Keratinocyte (primary cell): Measurements from ENCODE around the gene CKAP2L. TPM values are rescaled to one million over a fixed set of nuclear protein-coding genes. Genes with fewer than 3 reads are reported as not detected.

Experiments
- DNase-seq: peaks from one replicate; pipeline ENCODE4 v3.0.0-alpha.2; 2011; ENCODE audit warnings: low read depth, missing footprints, low spot score
- FAIRE-seq: peaks from 2 replicates; lab custom pipeline; 2011; peaks lifted over from hg19 to GRCh38; lab: Jason Lieb, UNC
- H2AFZ ChIP-seq: 2 replicates; pipeline ENCODE4 v1.6.0; 2012; ENCODE audit warnings: low read length, control low read depth, inconsistent platforms; ENCODE audit not compliant: control insufficient read depth
- H3K27ac ChIP-seq: 2 replicates; pipeline ENCODE4 v1.5.1; 2011; ENCODE audit warnings: low read length; ENCODE audit not compliant: control insufficient read depth, insufficient read depth
- H3K27me3 ChIP-seq: 3 replicates; pipeline ENCODE4 v1.6.0; 2011; ENCODE audit warnings: low read length; ENCODE audit not compliant: control insufficient read depth, insufficient read depth; ENCODE audit errors: extremely low read depth
- H3K36me3 ChIP-seq, 2 experiments: 2 replicates in 1 of 2; 3 replicates in 1 of 2; pipeline ENCODE4 v1.5.1; 2011; ENCODE audit warnings: low read length in 2 of 2, mild to moderate bottlenecking in 1 of 2; ENCODE audit not compliant: control insufficient read depth in 2 of 2, insufficient read depth in 2 of 2; ENCODE audit errors: extremely low read depth in 1 of 2
- H3K4me1 ChIP-seq: 3 replicates; pipeline ENCODE4 v1.5.1; 2011; ENCODE audit warnings: low read length; ENCODE audit not compliant: control insufficient read depth, insufficient read depth; ENCODE audit errors: extremely low read depth
- H3K4me2 ChIP-seq: 3 replicates; pipeline ENCODE4 v1.6.0; 2011; ENCODE audit warnings: low read depth, low read length; ENCODE audit not compliant: control insufficient read depth, insufficient read depth; ENCODE audit errors: extremely low read depth
- H3K4me3 ChIP-seq, 3 experiments: fragments of 200-600 bp in 1 of 3; sonication (generic) in 1 of 3; 2 replicates in 2 of 3; 3 replicates in 1 of 3; pipeline ENCODE4 v1.5.1; 2011 to 2016; ENCODE audit warnings: low read length in 3 of 3, mild to moderate bottlenecking in 3 of 3, control low read depth in 2 of 3, inconsistent platforms in 1 of 3, low read depth in 1 of 3, mixed read lengths in 1 of 3, mixed run types in 1 of 3, moderate library complexity in 1 of 3; ENCODE audit not compliant: control insufficient read depth in 2 of 3, insufficient read depth in 2 of 3; ENCODE audit errors: extremely low read depth in 1 of 3
- H3K79me2 ChIP-seq: 2 replicates; pipeline ENCODE4 v1.6.0; 2012; ENCODE audit warnings: low read length; ENCODE audit not compliant: control insufficient read depth, insufficient read depth
- H3K9ac ChIP-seq: 3 replicates; pipeline ENCODE4 v1.6.0; 2011; ENCODE audit warnings: low read length; ENCODE audit not compliant: control insufficient read depth, insufficient read depth; ENCODE audit errors: extremely low read depth
- H3K9me1 ChIP-seq: 3 replicates; pipeline ENCODE4 v1.6.0; 2011; ENCODE audit warnings: low read length; ENCODE audit not compliant: control insufficient read depth, insufficient read depth; ENCODE audit errors: extremely low read depth
- H3K9me3 ChIP-seq: 2 replicates; pipeline ENCODE4 v1.5.1; 2012; ENCODE audit warnings: low read depth, low read length; ENCODE audit not compliant: control insufficient read depth
- H4K20me1 ChIP-seq: 3 replicates; pipeline ENCODE4 v1.6.0; 2011; ENCODE audit warnings: low read length; ENCODE audit not compliant: control insufficient read depth, insufficient read depth; ENCODE audit errors: extremely low read depth
- EZH2 ChIP-seq: IDR thresholded peaks from one replicate; pipeline ENCODE4 v1.6.1; 2012; ENCODE audit warnings: inconsistent platforms, mild to moderate bottlenecking, low read length, moderate library complexity
- dilution Hi-C: fragments of 300-500 bp; cut with MboI; formaldehyde crosslinking; loops from one replicate; pipeline ENCODE4 v1.7.0; 2020; ENCODE audit warnings: low sequenced_read_pairs; ENCODE audit not compliant: extremely low pct_ligation_motif_present
- polyA plus RNA-seq, 5 experiments: library from polyadenylated mRNA; depleted of rRNA in 3 of 5; stranded (reverse) in 3 of 5; stranded (forward) in 1 of 5; unstranded in 1 of 5; fragments of >200 nt; gene quantifications; 1 replicate in 1 of 5; 2 replicates in 3 of 5; 3 replicates in 1 of 5; pipeline versions ENCODE4 v1.2.1 to v1.2.3, GENCODE V29; 2011 to 2012; ENCODE audit warnings: missing spikeins in 2 of 5, low read depth in 1 of 5, low replicate concordance in 1 of 5
- TF ChIP-seq, protein P1 (sequence below), 3 experiments: IDR thresholded peaks in 1 of 3; conservative IDR thresholded peaks in 1 of 3; optimal IDR thresholded peaks in 1 of 3; 2 replicates in 2 of 3; 3 replicates in 1 of 3; pipeline versions ENCODE3 to v1.5.1; 2011; ENCODE audit warnings: low read length in 3 of 3, mild to moderate bottlenecking in 3 of 3, moderate library complexity in 2 of 3, control low read depth in 1 of 3, inconsistent platforms in 1 of 3; ENCODE audit not compliant: insufficient read depth in 2 of 3; ENCODE audit errors: extremely low read depth in 1 of 3

Gene CKAP2L
- polyA plus RNA-seq, 1 donor (not counting 4 experiments of a cell fraction or from before 2014, with no cell fraction given), result 10.9 TPM

DNA sequence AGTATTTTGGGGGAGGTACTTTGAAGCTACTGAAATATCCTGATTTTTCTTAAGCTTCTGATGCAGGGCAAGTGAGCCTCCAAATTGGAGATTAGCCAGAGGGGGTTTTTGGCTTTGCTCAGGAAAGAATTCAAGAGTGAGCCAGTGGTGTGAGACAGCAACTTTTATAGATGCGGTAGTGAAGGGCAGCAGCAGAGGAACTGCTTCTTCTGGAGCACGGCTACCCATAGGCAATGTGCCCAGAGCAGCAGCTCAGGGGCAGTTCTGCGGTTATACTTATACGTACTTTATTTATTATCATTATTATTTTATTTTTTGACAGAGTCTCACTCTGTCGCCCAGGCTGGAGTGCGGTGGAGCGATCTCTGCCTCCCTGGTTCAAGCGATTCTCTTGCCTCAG, 63.4 kb downstream of the CKAP2L start:
- FAIRE-seq (no peak), DNase-seq (no peak)
- H4K20me1 ChIP-seq, result no peaks in the 10 kb centered on the region
- dilution Hi-C loops, result no loop called here
- H3K4me2 ChIP-seq, result no peak overlapping the region
- H3K27ac ChIP-seq, result no peak overlapping the region
- no peaks in the 10 kb centered on the region for H3K9me1 ChIP-seq
- TF ChIP-seq, protein P1, sequence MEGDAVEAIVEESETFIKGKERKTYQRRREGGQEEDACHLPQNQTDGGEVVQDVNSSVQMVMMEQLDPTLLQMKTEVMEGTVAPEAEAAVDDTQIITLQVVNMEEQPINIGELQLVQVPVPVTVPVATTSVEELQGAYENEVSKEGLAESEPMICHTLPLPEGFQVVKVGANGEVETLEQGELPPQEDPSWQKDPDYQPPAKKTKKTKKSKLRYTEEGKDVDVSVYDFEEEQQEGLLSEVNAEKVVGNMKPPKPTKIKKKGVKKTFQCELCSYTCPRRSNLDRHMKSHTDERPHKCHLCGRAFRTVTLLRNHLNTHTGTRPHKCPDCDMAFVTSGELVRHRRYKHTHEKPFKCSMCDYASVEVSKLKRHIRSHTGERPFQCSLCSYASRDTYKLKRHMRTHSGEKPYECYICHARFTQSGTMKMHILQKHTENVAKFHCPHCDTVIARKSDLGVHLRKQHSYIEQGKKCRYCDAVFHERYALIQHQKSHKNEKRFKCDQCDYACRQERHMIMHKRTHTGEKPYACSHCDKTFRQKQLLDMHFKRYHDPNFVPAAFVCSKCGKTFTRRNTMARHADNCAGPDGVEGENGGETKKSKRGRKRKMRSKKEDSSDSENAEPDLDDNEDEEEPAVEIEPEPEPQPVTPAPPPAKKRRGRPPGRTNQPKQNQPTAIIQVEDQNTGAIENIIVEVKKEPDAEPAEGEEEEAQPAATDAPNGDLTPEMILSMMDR (optimal IDR thresholded peaks at IDR 0.05 in 1 of 3, IDR thresholded peaks at IDR 0.05 in 1 of 3, conservative IDR thresholded peaks at IDR 0.05 in 1 of 3; ENCODE audit: extremely low read depth in 1 of 3, insufficient read depth in 2 of 3, low read length in 3 of 3), result no peak
- no peak for TF ChIP-seq EZH2
- peaks cover 7% of the 10 kb centered on the region for H3K4me1 ChIP-seq
- H3K9me3 ChIP-seq, result no peaks in the 10 kb centered on the region
- no peaks in the 10 kb centered on the region for H3K36me3 ChIP-seq
- H3K4me3 ChIP-seq, result no peak overlapping the region
- no peak overlapping the region for H3K9ac ChIP-seq
- no peaks in the 10 kb centered on the region for H3K79me2 ChIP-seq
- no peak overlapping the region for H2AFZ ChIP-seq
- no peaks in the 10 kb centered on the region for H3K27me3 ChIP-seq

DNA sequence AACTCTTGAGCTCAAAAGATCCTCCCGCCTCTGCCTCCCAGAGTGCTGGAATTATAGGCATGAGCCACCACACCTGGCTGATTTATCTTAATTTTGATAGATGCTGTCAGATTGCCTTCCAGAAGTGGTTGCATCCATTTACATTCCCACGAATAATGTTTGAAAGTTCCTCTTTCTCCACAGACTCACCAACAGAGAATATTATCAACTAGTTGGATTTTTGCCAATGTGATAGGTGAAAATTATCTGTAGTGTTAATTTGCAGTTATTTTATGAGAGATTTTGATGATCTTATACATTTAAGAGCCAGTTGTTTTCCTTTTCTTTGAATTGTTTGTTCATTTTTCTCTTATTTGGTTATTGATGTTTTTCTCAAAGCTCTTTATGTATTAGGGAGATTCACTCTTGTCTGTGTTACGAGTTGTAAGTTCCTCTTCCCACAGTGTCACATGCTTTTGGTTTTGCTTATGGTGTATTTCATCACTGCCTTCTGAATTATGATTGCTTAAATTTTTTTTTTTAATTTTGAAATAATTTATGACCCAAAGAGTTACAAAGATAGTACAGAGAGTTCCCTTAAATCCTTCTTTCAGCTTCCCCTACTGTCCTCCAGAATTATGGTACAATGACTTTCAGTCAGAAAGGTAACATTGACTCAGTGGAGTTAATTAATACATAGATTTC, 64.3 kb downstream of the CKAP2L start:
- DNase-seq (no peak), FAIRE-seq (no peak)

More for the DNA sequence above, 64.3 kb downstream of the CKAP2L start:
- no peaks in the 10 kb centered on the region for H3K36me3 ChIP-seq
- no peak for TF ChIP-seq EZH2
- TF ChIP-seq, protein P1 (optimal IDR thresholded peaks at IDR 0.05 in 1 of 3, IDR thresholded peaks at IDR 0.05 in 1 of 3, conservative IDR thresholded peaks at IDR 0.05 in 1 of 3; ENCODE audit: extremely low read depth in 1 of 3, insufficient read depth in 2 of 3, low read length in 3 of 3), result no peak
- no peak overlapping the region for H2AFZ ChIP-seq
- no peaks in the 10 kb centered on the region for H3K27me3 ChIP-seq
- H3K9ac ChIP-seq, result no peak overlapping the region
- H3K4me2 ChIP-seq, result no peak overlapping the region
- no peaks in the 10 kb centered on the region for H3K9me3 ChIP-seq
- no peaks in the 10 kb centered on the region for H4K20me1 ChIP-seq
- no peaks in the 10 kb centered on the region for H3K4me1 ChIP-seq
- dilution Hi-C loops, result no loop called here
- H3K79me2 ChIP-seq, result no peaks in the 10 kb centered on the region
- H3K27ac ChIP-seq, result no peak overlapping the region
- no peaks in the 10 kb centered on the region for H3K9me1 ChIP-seq
- no peak overlapping the region for H3K4me3 ChIP-seq
